Pons (tissue), 1 donor: ENCODE data around the gene LRP1.
A peak's percentile ranks its signal among the peaks of the same experiment; 100 is the strongest.

Experiments
- DNase-seq: peaks from one replicate; pipeline ENCODE4 v3.0.0-alpha.2; 2016; ENCODE audit warnings: low spot score

Gene LRP1

DNA sequence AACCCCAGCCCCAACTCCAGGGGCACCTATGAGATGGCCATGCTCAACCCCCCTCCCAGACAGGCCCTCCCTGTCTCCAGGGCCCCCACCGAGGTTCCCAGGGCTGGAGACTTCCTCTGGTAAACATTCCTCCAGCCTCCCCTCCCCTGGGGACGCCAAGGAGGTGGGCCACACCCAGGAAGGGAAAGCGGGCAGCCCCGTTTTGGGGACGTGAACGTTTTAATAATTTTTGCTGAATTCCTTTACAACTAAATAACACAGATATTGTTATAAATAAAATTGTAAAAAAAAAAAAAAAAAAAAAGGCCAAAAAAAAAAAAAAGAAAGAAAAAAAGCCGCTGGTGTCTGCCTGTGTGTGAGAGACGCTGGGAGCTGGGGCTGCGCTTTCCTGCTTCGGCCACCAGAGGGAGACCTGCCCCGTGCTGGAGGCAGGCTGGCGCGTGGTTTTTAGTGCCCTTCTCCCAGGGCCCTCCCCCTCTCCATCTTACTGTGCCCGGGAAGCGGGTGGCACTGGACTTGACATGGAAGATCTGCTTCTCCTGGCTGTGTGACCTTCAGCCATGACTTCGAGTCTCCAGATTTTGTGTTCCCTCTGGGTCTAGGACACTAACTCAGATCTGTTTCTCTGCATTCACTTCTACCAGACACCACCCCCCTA, 84.9 kb downstream of the LRP1 start:
- peak; percentile 78 for DNase-seq

GRCh38 chr12:57213763-57214397, 85.6 kb downstream of the LRP1 start:
- no peak for DNase-seq

DNA sequence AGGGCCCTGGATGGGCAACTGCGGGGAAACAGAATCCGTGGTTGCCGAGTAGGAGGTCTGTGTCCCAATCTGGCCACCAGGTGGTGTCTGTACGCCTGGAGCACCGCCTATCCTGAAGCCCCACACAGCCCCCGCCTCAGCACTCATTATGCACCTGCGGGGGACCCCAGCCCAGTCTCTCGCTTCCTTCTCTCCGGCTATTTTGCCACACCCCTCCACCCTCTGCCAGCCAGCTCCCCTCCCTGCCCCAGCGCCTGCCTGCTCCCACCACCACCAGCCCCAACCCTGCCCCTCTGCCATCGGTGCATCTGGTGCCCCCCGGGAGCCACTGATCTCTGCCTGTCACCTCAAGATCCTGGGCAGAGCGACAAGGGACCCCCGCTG, 86.1 kb downstream of the LRP1 start:
- DNase-seq: no peak

- DNase-seq: no peak
These were observed 86.8 kb downstream of the LRP1 start for GRCh38 chr12:57215065-57215464.

GRCh38 chr12:57215668-57216013, 87.4 kb downstream of the LRP1 start:
- no peak for DNase-seq

DNA sequence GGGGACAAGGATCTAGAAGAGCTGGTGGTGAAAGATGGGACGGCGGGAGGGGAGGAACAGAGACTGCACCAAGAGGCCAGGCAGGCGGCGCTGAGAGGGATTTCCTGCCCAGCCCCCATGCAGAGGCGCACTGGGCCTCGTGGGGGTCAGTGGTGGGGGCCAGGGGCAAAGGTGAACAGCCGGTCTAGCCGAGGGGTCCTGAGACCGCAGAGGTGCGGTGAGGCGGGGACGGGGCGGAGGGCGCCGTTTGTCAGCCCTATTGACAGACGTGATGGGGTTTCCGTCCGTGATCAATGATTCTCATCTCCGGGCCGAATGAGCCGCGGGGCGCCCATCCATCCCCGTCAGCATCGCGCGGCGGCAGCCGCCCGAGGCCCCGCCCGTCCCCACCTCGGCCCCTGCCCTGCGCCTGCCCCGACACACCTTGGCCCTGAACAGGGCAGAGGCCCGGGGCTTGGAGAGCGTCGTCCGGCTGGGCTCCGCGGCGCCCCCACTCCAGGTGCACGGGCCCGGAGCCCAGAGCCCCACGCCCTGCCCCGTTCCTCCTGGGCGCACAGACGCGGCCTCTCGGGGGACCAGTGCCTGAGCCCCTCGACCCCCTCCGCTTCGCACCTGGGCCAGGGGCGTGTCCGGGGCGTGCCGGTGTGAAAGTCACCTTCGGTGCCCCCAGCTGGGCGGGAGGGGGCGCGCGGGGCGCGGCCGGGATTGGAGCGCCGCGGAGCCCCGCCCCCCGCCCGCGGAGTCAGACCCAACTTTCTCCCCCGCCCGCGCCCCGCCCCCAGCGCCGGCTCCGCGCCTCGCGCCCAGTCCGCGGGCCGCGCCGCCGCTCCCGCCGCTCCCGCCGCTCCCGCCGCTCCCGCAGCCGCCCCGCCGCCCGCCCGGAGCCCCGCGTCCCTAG, 88.0 kb downstream of the LRP1 start, which contains the start of gene NXPH4:
Gene NXPH4 (plus strand): TSS at position 781 of the 898 bp plus-strand sequence. CDS start 176 bp downstream, outside the sequence.
- no peak for DNase-seq

GRCh38 chr12:57216921-57217879, 88.9 kb downstream of the LRP1 start:
- no peak for DNase-seq

GRCh38 chr12:57218030-57218853, 90.0 kb downstream of the LRP1 start:
- no peak for DNase-seq

- no peak for DNase-seq
These were observed 91.1 kb downstream of the LRP1 start for GRCh38 chr12:57219205-57219992.

DNA sequence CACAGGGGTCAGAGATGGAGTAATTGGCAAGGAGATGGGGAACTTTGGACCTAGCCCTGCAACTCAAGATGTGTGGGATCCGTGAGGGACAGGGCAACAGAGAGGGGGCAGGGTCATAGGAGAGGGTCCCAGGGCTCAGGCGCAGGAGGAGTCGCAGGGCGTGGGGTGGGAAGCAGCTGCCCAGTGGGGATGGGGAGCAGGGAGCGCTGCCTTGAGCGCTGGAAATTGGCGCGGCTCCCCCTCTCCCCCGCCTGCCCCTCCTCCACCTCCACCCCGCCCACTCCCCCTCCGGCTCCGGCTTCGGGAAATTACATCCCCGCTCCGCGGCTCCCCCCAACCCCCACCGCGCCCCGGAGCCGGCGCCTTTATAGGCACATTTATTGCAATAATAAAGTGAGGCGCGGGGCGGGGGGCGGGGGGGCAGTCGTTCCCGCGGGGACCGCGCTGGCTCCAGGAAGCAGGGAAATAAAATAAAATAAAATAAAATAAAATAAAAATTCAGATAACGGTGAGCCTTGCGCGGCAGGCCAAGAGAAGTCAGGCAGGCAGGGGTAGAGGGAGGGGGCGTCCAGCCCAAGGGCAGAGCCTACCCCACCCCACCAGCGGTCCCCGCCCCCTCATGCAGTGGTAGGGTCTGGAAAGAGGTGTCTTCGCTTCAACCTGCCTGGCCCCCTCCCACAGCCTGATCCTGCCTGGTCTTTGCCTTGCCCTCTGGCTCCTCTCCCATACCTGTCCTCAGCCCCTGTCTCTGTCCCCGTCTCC, 91.9 kb downstream of the LRP1 start:
- no peak for DNase-seq

DNA sequence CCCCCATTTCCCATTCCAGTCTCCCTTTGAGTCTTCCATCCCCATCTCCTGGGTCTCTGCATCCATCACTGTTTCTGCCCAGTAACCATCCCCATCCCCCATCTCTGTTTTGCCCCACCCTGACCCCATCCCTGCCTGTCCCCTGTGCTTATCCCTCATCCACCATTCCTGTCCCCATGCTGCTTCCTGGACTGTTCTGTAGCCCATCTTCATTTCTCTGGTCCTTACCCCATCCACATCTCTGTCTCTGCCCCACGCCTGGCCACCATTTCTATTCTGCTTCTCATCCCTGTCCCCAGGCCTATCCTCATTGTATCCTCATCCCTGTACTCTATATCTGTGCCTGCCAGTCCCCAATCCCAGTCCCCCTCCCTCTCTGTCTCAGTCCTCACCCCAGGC, 92.5 kb downstream of the LRP1 start:
- DNase-seq: no peak

DNA sequence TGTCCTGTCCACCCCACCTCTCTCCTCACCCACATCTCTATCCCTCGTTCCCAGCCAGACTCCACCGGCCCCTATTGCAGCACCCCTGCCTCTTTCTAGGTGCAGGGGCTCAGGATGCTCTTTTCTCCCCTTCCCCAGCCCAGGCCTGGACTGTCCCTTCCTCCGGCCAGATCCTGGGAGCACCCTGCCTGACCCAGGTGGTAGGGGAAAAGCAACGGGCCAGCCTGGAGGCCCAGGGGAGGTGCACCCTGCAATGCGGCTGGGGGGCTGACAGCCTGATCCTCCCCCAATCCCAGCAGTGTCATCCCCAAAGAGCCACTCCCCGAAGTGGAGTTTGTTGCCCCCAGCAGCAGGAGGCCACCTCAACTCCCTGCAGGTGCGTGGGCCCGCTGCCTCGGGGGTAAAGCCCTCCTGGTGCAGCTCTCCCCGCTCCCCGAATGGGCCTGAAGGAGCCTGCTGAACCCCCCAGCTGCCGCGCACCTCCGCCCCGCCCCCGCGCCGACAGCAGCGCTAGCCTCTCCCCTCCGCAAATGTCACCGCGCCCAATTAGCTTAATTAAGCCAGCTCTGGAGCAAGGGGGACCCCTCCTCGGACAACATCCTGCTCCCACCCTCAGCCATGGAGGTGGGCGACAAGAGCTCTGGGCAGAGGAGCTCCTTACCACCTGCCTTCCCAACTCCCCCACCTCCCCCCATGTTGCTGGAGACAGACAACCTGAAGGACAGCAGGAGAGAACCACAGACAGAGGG, 93.1 kb downstream of the LRP1 start:
- DNase-seq: no peak

- DNase-seq: no peak
These were observed 94.3 kb downstream of the LRP1 start for GRCh38 chr12:57222286-57223190.

GRCh38 chr12:57223191-57224165, 95.2 kb downstream of the LRP1 start:
- no peak for DNase-seq

GRCh38 chr12:57224278-57224972, 96.1 kb downstream of the LRP1 start:
- DNase-seq: no peak
